IPS-11a (cell line): ENCODE measurements around the gene DCP2.

Experiments used
- H3K4me3 ChIP-seq: one replicate; pipeline ENCODE4 v1.5.1; 2013; ENCODE audit warnings: low read depth, low read length, control low read depth

DCP2 gene

DNA sequence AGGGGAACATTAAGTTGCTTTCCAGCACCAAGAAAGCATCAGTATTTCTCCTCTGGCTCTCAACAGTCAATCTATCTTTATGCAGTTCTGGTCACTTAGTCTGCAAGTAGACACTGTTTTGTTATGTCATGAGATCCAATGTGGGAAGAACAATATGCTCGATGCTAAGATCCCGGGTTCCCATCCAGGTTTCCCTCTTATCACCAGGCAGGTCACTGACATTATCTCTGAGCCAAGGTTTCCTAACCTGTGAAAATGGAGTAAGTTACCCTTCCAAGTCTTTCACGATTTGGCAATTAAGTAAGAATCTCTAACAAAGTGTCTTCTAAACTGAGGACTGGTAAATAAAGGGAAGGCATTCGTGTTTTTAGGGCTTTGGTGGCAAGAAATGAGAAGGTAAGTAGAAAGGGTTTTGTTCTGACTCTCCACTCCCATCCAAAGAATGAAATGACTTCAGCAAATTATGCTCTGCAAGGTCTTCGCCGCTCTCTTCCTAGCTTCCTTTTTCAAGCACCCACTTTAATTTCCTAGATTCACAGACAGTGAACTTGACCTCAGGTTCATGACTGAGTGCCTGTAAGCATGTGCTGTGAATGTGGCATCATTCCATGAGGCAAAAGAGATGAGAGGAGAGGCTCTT, 86.4 kb downstream of the DCP2 start:
- H3K4me3 ChIP-seq, result no peak overlapping the region

DNA sequence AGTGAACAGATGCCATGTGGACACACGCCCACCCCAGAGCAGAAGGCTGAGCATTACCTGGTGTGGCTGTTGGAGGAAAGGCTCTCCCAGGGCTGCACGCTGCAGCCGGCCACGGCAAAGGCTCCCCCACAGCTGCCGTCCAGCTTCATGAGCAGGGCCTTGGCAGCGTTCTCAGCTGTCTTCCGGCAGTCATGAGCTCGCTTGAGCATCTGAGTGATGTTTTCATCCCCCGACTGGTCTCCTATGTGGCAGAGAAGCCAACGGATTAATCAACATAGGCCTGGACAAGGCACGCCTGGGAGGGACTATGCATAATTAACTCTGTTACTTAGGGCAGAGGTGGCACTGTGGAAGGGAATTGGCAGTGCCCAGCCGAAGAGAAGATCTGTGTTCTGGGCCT, 87.3 kb downstream of the DCP2 start:
- no peak overlapping the region for H3K4me3 ChIP-seq

GRCh38 chr5:113064806-113065205, 88.2 kb downstream of the DCP2 start:
- no peak overlapping the region for H3K4me3 ChIP-seq

GRCh38 chr5:113065626-113066025, 89.0 kb downstream of the DCP2 start:
- H3K4me3 ChIP-seq, result no peak overlapping the region

GRCh38 chr5:113067635-113068344, 91.2 kb downstream of the DCP2 start:
- H3K4me3 ChIP-seq, result no peak overlapping the region

DNA sequence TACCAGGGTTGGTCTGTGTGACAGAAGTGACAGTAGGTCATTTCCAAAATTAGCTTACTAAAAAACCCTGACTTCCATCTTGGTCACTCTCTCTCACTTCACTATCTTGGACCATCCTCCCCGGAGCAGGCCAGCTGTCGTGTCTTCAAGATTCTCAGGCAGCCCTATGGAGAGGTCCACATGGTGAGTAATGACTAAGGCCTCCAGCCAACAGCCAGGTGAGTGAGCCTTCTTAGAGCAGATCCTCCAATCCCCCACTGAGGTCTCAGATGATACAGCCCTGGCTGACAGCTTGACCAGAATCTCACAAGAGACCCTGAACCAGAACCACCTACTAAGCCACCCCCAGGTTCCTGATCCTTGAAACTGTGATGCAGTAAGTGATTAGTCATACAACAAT, 92.0 kb downstream of the DCP2 start:
- no peak overlapping the region for H3K4me3 ChIP-seq
